Kidney (tissue), 22 donors: ENCODE results near the gene MFNG. TPM values are rescaled to one million over a fixed set of nuclear protein-coding genes. Genes with fewer than 3 reads are reported as not detected.
A peak's percentile ranks its signal among the peaks of the same experiment; 100 is the strongest.

Experiments
- DNase-seq, 5 donors: peaks; one replicate each; pipeline ENCODE4 v3.0.0-alpha.2; 2013 to 2020
- FAIRE-seq: peaks from 2 replicates; lab custom pipeline; 2012; peaks lifted over from hg19 to GRCh38; lab: Jason Lieb, UNC
- H3K27ac ChIP-seq, 2 donors: one replicate each; pipeline ENCODE4 v1.7.0; 2013; ENCODE audit warnings: low read depth in 2 of 2, low read length in 2 of 2, inconsistent platforms in 1 of 2
- H3K27me3 ChIP-seq: one replicate; pipeline ENCODE4 v1.7.1; 2013; ENCODE audit warnings: low read length, inconsistent platforms; ENCODE audit not compliant: control insufficient read depth, insufficient read depth
- H3K36me3 ChIP-seq, 3 donors: one replicate each; pipeline versions ENCODE4 v1.7.0 to v1.7.1; 2013; ENCODE audit warnings: low read length in 3 of 3, control low read depth in 1 of 3, inconsistent platforms in 1 of 3; ENCODE audit not compliant: insufficient read depth in 3 of 3, control insufficient read depth in 2 of 3
- H3K4me1 ChIP-seq, 3 donors: one replicate each; pipeline versions ENCODE4 v1.7.0 to v1.7.1; 2013; ENCODE audit warnings: low read length in 3 of 3, inconsistent platforms in 1 of 3, low read depth in 1 of 3; ENCODE audit not compliant: control insufficient read depth in 2 of 3, insufficient read depth in 2 of 3
- H3K4me3 ChIP-seq, 3 donors: one replicate each; pipeline versions ENCODE4 v1.7.0 to v1.8.1; 2013; ENCODE audit warnings: low read length in 3 of 3, control low read depth in 1 of 3, inconsistent platforms in 1 of 3
- H3K9ac ChIP-seq, 3 donors: one replicate each; pipeline versions ENCODE4 v1.7.0 to v1.7.1; 2013; ENCODE audit warnings: low read length in 3 of 3, control low read depth in 1 of 3, inconsistent platforms in 1 of 3
- H3K9me3 ChIP-seq, 3 donors: one replicate each; pipeline versions ENCODE4 v1.7.0 to v1.7.1; 2013; ENCODE audit warnings: low read length in 3 of 3, control low read depth in 1 of 3, inconsistent platforms in 1 of 3; ENCODE audit not compliant: control insufficient read depth in 2 of 3, insufficient read depth in 1 of 3
- intact Hi-C: fragments of 100-400 bp; cut with DNase I; formaldehyde crosslinking; loops from one replicate; pipeline ENCODE4 v1.11.1; 2022
- long read RNA-seq, 10 donors: library from polyadenylated mRNA in 1 of 10; unstranded in 1 of 10; transcript quantifications; one replicate each; pipeline ENCODE4 v2.0.0 and lab custom pipeline, GENCODE V29; 2021 to 2026
- polyA plus RNA-seq: library from polyadenylated mRNA; stranded (reverse); fragments of 350-450 nt; fragmentation: Illumina TruSeq; extraction: RNeasy Lipid Tissue Mini Kit (QIAGEN cat#74804); gene quantifications from one replicate; pipeline ENCODE4 v1.2.3, GENCODE V29; 2014; ENCODE audit warnings: low read depth, low replicate concordance; ENCODE audit not compliant: insufficient read depth
- total RNA-seq: library from RNA; stranded (reverse); fragmentation: NEBNext Ultra II Directional; extraction: Animal tissue kit (Norgen Biotek cat#: 25700); gene quantifications from one replicate; pipeline ENCODE4 v1.2.1, GENCODE V29; 2021
- TF ChIP-seq, protein P1 (sequence below): IDR thresholded peaks from 3 replicates; pipeline ENCODE4 v1.5.1; 2012; ENCODE audit warnings: mild to moderate bottlenecking, moderate library complexity, borderline replicate concordance; ENCODE audit not compliant: insufficient read depth; ENCODE audit errors: extremely low read depth
- donor health status: control.
- donor health status: control.
- donor health status: control.
- donor health status: control.
- donor health status: control.
- donor health status: DM: yes; HTN: yes; CAD: no.
- donor health status: Normal renal cell carcinoma (clear cell type).

The MFNG gene, protein sequence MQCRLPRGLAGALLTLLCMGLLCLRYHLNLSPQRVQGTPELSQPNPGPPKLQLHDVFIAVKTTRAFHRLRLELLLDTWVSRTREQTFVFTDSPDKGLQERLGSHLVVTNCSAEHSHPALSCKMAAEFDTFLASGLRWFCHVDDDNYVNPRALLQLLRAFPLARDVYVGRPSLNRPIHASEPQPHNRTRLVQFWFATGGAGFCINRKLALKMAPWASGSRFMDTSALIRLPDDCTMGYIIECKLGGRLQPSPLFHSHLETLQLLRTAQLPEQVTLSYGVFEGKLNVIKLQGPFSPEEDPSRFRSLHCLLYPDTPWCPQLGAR
- 31.1 TPM for total RNA-seq
- 9.1 TPM for polyA plus RNA-seq
- long read RNA-seq, donor 1: 0 reads
- long read RNA-seq, donor 2, partial matches to known transcripts: 0 of 1 reads
- long read RNA-seq, donor 2, other reads (novel, unspliced or antisense): 0 of 1 reads
- long read RNA-seq, donor 3: 0 reads
- long read RNA-seq, donor 4, partial matches to known transcripts: 0 of 2 reads
- long read RNA-seq, donor 4, other reads (novel, unspliced or antisense): 0 of 2 reads
- long read RNA-seq, donor 5, partial matches to known transcripts: 0 of 1 reads
- long read RNA-seq, donor 5, other reads (novel, unspliced or antisense): 0 of 1 reads
- long read RNA-seq, donor 6: 0 reads
- long read RNA-seq, donor 7, transcript MFNG-201 (8 exons, 2,088 nt): major isoform, 13 of 24 reads
- long read RNA-seq, donor 7, partial matches to known transcripts: 4 of 24 reads
- long read RNA-seq, donor 7, other reads (novel, unspliced or antisense): 7 of 24 reads
- long read RNA-seq, donor 8, partial matches to known transcripts: 0 of 2 reads
- long read RNA-seq, donor 8, other reads (novel, unspliced or antisense): 0 of 2 reads
- long read RNA-seq, donor 9, partial matches to known transcripts: 0 of 1 reads
- long read RNA-seq, donor 9, other reads (novel, unspliced or antisense): 0 of 1 reads
- long read RNA-seq, donor 10, partial matches to known transcripts: 0 of 1 reads
- long read RNA-seq, donor 10, other reads (novel, unspliced or antisense): 0 of 1 reads

DNA sequence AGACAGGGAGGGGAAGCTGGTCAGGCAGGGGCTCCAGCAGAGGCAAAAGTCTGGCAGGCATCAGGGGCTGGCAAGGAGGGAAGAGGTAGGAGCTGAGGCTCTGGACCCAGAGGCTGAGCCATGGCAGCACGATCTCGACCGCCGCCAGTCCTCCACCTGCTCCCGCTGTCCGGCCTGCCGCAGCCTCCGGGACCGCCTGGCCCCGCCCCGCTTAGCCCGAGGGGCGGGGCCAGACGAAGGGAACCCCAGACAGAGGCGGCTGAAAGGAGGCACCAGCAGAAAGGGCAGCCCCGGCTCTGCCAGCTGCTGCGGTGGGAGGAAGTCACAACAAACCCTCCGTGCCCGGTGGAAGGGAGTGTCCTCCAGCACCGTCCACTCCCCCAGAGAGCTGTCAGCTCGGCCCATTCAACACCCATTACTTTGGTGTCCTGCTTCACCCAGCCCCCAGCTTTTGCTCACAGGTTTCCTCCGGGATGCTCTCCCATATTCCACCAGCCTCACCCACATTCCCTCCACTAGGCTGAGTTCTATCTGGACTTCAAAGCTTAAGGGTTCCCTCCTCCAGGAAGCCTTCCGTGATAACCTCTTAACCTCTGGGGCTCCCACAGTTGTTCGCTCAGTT lies at the start of gene MFNG:
MFNG (minus strand) TSS at position 161 of the 622 bp plus-strand sequence. CDS start 207 bp downstream, outside the sequence.
- H3K36me3 ChIP-seq: no peaks in the 10 kb centered on the region
- TF ChIP-seq, protein P1, sequence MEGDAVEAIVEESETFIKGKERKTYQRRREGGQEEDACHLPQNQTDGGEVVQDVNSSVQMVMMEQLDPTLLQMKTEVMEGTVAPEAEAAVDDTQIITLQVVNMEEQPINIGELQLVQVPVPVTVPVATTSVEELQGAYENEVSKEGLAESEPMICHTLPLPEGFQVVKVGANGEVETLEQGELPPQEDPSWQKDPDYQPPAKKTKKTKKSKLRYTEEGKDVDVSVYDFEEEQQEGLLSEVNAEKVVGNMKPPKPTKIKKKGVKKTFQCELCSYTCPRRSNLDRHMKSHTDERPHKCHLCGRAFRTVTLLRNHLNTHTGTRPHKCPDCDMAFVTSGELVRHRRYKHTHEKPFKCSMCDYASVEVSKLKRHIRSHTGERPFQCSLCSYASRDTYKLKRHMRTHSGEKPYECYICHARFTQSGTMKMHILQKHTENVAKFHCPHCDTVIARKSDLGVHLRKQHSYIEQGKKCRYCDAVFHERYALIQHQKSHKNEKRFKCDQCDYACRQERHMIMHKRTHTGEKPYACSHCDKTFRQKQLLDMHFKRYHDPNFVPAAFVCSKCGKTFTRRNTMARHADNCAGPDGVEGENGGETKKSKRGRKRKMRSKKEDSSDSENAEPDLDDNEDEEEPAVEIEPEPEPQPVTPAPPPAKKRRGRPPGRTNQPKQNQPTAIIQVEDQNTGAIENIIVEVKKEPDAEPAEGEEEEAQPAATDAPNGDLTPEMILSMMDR: no peak
- peak within 1 kb of the TSS; percentile 78 to 85 for H3K27ac ChIP-seq
- intact Hi-C loops: no loop called here
- no peak for FAIRE-seq
- peak; percentile 91 to 94 (median 93) for DNase-seq
- peaks cover 0 to 14% (median 0%) of the 10 kb centered on the region in 3 donors for H3K4me1 ChIP-seq
- peak within 1 kb of the TSS in 1 of 3 donors; percentile 19 for H3K9ac ChIP-seq
- peak within 1 kb of the TSS in 2 of 3 donors; percentile 46 to 49 for H3K4me3 ChIP-seq
- no peaks in the 10 kb centered on the region for H3K9me3 ChIP-seq
- no peaks in the 10 kb centered on the region for H3K27me3 ChIP-seq

DNA sequence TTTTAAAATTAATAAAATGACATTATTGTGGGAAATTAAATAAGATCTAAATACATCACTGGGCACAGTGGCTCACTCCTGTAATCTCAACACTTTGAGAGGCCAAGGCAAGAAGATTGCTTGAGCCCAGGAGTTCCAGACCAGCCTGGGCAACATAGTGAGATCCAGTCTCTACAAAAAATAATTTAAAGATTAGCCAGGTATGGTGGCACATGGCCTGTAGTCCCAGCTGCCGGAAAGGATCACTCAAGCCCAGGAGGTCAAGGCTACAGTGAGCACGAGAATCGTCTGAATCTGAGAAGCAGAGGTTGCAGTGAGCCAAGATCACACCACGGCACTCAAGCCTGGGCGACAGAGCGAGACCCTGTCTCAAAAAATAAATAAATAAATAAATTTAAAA lies 49.0 kb upstream of the MFNG start:
- H3K4me3 ChIP-seq: no peak overlapping the region
- H3K4me1 ChIP-seq: peaks cover 0 to 7% (median 2%) of the 10 kb centered on the region in 3 donors
- FAIRE-seq (no peak), DNase-seq (peak in 1 of 5 donors; percentile 6)
- TF ChIP-seq, protein P1: no peak
- no peaks in the 10 kb centered on the region for H3K9me3 ChIP-seq
- H3K27me3 ChIP-seq: no peaks in the 10 kb centered on the region
- no peak overlapping the region for H3K27ac ChIP-seq
- no peaks in the 10 kb centered on the region for H3K36me3 ChIP-seq
- no peak overlapping the region for H3K9ac ChIP-seq
- intact Hi-C loops: loop anchor here (5.0 kb wide), 1 partner anchor 37 kb away; no protein-coding TSS in a partner anchor

DNA sequence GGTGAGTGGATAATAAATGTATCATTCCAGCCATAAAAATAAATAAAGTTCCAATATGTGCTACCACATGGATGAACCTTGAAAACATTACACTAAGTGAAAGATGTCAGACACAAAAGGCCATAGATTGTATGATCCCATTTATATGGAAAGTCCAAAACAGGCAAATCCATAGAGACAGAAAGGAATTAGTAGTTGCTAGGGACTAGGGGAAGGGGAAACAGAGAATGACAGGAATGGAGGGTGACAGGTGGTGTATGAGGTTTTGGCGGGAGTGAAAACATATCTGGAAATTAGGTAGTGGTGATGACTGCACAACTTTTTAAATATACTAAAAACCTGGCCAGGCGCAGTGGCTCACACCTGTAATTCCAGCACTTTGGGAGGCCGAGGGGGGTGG lies 48.3 kb upstream of the MFNG start:
- Histone ChIP-seq H3K27me3 (no peaks in the 10 kb centered on the region), H3K36me3 (no peaks in the 10 kb centered on the region), H3K4me1 (peaks cover 0 to 7% (median 2%) of the 10 kb centered on the region in 3 donors), H3K4me3 (no peak overlapping the region), H3K9me3 (no peaks in the 10 kb centered on the region), H3K9ac (no peak overlapping the region), H3K27ac (no peak overlapping the region)
- DNase-seq (no peak), FAIRE-seq (no peak)
- intact Hi-C loops: no loop called here
- TF ChIP-seq, protein P1: no peak
